ENCODE results near the gene SPATA13.
"Not testable (repeated sequence)": the region's sequence is repeated elsewhere in the genome, so short reads cannot be mapped to it uniquely, and the experiment has no call there.

The SPATA13 gene

DNA sequence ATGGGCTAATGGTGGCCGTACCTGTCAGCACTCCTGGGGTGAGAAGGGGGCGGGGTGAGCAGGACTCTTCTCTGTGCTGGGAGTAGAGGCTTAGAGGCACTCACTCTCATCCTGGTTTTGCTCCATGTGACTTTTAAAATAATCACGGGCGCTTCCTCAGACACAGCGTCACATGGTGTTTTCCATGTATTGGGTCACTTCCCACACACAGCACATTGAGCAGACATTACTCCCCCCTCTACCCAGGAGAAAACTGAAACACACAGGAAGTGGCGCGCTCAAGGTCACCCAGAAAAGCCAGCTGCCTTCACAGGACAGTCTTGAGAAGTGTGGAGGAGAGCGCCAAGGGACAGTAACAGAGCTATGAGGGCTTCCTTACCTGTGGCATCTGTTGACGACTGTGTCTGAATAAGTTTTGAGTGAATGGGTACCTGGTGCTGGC is 23.2 kb downstream of the SPATA13 start:
- TF ChIP-seq GATA1 (IDR thresholded peaks at IDR 0.05; ENCODE audit: low read depth, low read length) (no peak), POLR2A (IDR thresholded peaks at IDR 0.05; ENCODE audit: low read length) (no peak)
- DNase-seq, result no peak

- TF ChIP-seq GATA1 (IDR thresholded peaks at IDR 0.05; ENCODE audit: low read depth, low read length) (no peak), POLR2A (IDR thresholded peaks at IDR 0.05; ENCODE audit: low read length) (no peak)
- DNase-seq, result no peak
Observed at GRCh38 chr13:24184265-24184841, 23.8 kb downstream of the SPATA13 start.

GRCh38 chr13:24184882-24185281 is 24.4 kb downstream of the SPATA13 start:
- no peak for TF ChIP-seq GATA1 (IDR thresholded peaks at IDR 0.05; ENCODE audit: low read depth, low read length)
- no peak for TF ChIP-seq POLR2A (IDR thresholded peaks at IDR 0.05; ENCODE audit: low read length)
- no peak for DNase-seq

DNA sequence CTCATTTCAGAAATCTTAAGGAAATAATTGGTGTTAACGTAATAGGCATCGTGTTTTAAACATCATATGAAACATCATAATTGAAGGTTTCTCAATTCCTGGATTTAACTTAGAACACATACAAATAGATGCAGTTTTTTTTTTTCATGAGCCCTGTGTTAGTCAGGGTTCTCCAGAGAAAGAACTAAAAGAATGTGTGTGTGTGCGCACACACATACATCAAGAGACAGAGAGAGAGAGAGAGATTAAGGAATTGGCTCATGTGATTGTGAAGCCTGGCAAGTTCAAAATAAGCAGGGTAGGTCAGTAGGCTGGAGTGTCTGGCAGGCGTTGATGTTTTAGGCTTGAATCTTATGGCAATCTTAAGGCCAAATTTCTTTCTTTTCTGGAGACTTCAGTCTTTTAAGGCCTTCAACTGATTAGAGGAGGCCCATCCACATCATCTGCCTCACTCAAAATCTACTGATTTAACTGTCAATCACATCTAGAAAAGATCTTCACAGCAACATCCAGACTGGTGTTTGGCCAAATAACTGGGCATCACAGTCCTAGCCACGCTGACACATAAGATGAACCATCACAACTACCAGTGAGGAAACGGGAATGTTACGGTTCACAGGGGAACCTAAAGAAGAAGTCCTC is 25.2 kb downstream of the SPATA13 start:
- TF ChIP-seq GATA1 (IDR thresholded peaks at IDR 0.05; ENCODE audit: low read depth, low read length), result no peak
- no peak for TF ChIP-seq POLR2A (IDR thresholded peaks at IDR 0.05; ENCODE audit: low read length)
- DNase-seq, result no peak

DNA sequence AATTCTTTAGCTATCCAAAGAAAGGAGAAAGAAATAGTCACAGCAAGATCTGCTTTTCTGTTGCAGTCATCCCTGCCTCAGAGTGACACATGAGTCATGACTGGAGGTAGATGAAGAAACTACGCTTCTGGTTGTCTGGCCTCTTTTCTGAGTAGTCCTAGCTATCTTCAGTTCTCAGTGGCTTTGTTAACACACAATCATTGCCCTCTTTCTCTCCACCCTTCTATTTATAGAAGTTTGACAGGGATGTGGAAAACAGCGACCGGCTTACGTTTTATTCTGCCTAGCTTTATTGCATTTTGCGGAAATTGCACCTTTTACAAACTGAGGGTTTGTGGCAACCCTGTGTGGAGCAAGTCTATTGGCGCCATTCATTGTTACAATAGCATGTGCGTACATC is 26.7 kb downstream of the SPATA13 start:
- DNase-seq, result peak in 1 of 2 experiments; percentile 30
- no peak for TF ChIP-seq POLR2A (IDR thresholded peaks at IDR 0.05; ENCODE audit: low read length)
- TF ChIP-seq GATA1 (IDR thresholded peaks at IDR 0.05; ENCODE audit: low read depth, low read length), result no peak

GRCh38 chr13:24192057-24192810 is 31.7 kb downstream of the SPATA13 start:
- TF ChIP-seq GATA1 (IDR thresholded peaks at IDR 0.05; ENCODE audit: low read depth, low read length) (no peak), POLR2A (IDR thresholded peaks at IDR 0.05; ENCODE audit: low read length) (no peak)
- peak; percentile 73 to 90 for DNase-seq

DNA sequence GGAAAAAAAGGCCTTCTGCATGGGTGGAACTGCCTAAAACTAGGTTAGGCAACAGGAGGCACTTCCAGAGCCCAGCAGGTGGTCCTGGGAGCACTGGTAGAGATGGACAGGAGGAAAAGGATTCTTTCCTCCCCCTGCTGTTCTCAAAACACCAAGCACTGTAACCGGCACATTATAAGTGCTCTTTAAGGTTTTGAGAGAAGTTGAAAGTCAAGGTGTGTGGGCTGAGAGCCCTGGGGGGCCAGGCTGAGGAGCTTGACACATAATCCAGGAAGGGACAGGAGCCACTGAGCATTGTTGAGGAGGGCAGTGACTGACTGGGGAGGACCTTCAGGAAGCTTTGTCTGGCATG is 32.3 kb downstream of the SPATA13 start:
- TF ChIP-seq POLR2A (IDR thresholded peaks at IDR 0.05; ENCODE audit: low read length), result no peak
- no peak for TF ChIP-seq GATA1 (IDR thresholded peaks at IDR 0.05; ENCODE audit: low read depth, low read length)
- no peak for DNase-seq

DNA sequence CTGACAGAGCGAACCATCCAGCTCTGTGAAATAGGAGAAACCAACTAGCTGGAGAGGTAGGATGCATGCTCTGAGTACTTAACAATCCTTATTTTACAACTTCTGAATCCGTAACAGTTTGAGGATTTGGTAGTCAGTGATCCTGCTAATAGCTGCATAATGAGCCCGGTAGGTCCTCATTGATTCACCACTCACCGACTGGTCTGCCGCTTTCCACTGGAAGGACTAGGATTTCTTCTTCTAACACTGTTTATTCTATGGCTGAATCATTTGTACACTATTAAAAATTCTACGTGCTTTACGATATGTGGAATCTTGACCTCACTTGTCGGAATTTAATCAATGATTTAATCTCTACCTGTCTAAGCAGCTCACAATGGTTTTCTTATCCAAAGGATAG is 33.9 kb downstream of the SPATA13 start:
- TF ChIP-seq GATA1 (IDR thresholded peaks at IDR 0.05; ENCODE audit: low read depth, low read length) (no peak), POLR2A (IDR thresholded peaks at IDR 0.05; ENCODE audit: low read length) (no peak)
- DNase-seq, result no peak

- DNase-seq, result no peak
- no peak for TF ChIP-seq POLR2A (IDR thresholded peaks at IDR 0.05; ENCODE audit: low read length)
- TF ChIP-seq GATA1 (IDR thresholded peaks at IDR 0.05; ENCODE audit: low read depth, low read length), result no peak
Observed at GRCh38 chr13:24195626-24196025, 35.1 kb downstream of the SPATA13 start.

GRCh38 chr13:24196593-24197197 is 36.2 kb downstream of the SPATA13 start:
- no peak for TF ChIP-seq GATA1 (IDR thresholded peaks at IDR 0.05; ENCODE audit: low read depth, low read length)
- TF ChIP-seq POLR2A (IDR thresholded peaks at IDR 0.05; ENCODE audit: low read length), result no peak
- DNase-seq, result no peak

DNA sequence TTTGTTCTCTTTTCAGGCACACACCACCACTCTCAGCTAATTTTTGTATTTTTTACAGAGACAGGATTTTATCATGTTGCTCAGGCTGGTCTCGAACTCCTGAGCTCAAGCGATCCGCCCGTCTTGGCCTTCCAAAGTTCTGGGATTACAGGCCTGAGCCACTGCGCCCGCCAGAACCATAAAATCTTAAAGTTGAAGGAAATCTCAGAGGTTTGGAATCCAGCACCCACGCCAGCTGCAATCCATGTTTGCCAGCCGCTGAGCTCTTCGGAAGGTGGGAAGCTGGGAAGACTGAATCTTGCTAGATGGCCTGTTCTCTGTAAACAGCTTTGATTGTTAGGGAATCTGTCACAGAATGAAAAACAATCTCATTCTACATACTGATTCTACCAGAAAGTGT is 38.5 kb downstream of the SPATA13 start:
- TF ChIP-seq POLR2A (IDR thresholded peaks at IDR 0.05; ENCODE audit: low read length), result no peak
- no peak for TF ChIP-seq GATA1 (IDR thresholded peaks at IDR 0.05; ENCODE audit: low read depth, low read length)
- DNase-seq, result no peak

DNA sequence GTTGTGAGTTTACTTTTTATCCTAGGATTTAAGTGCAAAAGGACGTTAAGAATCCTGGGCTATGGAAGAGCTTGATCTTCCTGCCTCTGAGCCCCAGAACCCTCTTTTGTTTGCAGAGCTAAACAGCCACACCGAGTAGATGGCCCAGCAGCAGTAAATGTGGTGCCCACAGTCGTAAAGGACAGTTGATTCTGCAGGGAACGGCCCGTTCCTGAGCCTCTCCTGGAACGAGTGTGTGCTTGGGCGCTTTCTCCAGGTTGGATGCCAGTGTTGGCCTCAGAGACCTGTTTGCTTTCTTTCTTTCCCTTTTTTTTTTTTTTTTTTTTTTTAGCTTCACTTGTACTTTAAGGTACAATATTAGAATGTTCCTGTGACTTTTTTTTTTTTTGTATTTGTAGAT is 41.7 kb downstream of the SPATA13 start:
- no peak for DNase-seq
- TF ChIP-seq POLR2A (IDR thresholded peaks at IDR 0.05; ENCODE audit: low read length) (no peak), GATA1 (IDR thresholded peaks at IDR 0.05; ENCODE audit: low read depth, low read length) (no peak)

- no peak for TF ChIP-seq GATA1 (IDR thresholded peaks at IDR 0.05; ENCODE audit: low read depth, low read length)
- TF ChIP-seq POLR2A (IDR thresholded peaks at IDR 0.05; ENCODE audit: low read length), result no peak
- DNase-seq, result no peak
Observed at GRCh38 chr13:24203273-24203672, 42.8 kb downstream of the SPATA13 start.

DNA sequence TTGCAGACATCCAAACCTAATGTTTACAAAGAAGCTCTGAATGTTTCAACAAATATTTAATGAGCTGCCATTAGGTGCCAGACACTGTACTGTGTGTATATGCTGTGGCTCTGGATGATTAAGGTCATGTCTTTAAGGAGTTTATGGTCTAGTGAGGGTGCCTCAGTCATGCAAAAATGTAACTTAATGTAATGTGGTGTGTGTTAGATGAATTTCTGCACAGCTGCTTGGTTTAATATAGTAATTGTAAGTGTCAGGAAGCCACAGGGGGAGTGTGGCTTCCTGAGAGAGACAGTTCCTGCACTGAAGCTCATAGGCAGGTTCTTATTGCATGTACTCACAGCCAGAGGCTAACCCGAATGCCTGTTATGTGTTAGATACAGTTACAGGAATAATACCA is 43.3 kb downstream of the SPATA13 start:
- DNase-seq, result no peak
- TF ChIP-seq GATA1 (IDR thresholded peaks at IDR 0.05; ENCODE audit: low read depth, low read length), result no peak
- TF ChIP-seq POLR2A (IDR thresholded peaks at IDR 0.05; ENCODE audit: low read length), result no peak

- DNase-seq, result not testable (repeated sequence)
Observed at GRCh38 chr13:24205076-24205475, 44.6 kb downstream of the SPATA13 start.

Data from erythroblast (primary cell).